CD14-positive monocyte (primary cell): ENCODE results near the gene ALKBH6. TPM values are rescaled to one million over a fixed set of nuclear protein-coding genes. Genes with fewer than 3 reads are reported as not detected.

Experiments used
- DNase-seq, 3 donors: peaks; one replicate each; pipeline ENCODE4 v3.0.0-alpha.2; 2011 to 2022
- H2AFZ ChIP-seq: 2 replicates; pipeline ENCODE4 v1.6.0; 2012; ENCODE audit warnings: mild to moderate bottlenecking, low read depth, low read length, inconsistent platforms; ENCODE audit not compliant: insufficient read depth, poor library complexity, severe bottlenecking
- H3K27ac ChIP-seq, 2 donors: 1 replicate in 1 of 2; 2 replicates in 1 of 2; pipeline ENCODE4 v1.5.1; 2012 to 2013; ENCODE audit warnings: low read length in 2 of 2, control low read depth in 1 of 2, inconsistent platforms in 1 of 2, low read depth in 1 of 2, mild to moderate bottlenecking in 1 of 2
- H3K27me3 ChIP-seq, 2 donors: one replicate each; pipeline versions ENCODE4 v1.6.0 to v1.6.1; 2011 to 2013; ENCODE audit warnings: low read length in 2 of 2; ENCODE audit not compliant: control insufficient read depth in 2 of 2, insufficient read depth in 2 of 2
- H3K36me3 ChIP-seq, 2 donors: replicated peaks in 1 of 2; 1 replicate in 1 of 2; 2 replicates in 1 of 2; pipeline versions ENCODE4 v1.5.1 to v1.6.1; 2012 to 2013; ENCODE audit warnings: low read length in 2 of 2, control low read depth in 1 of 2, inconsistent platforms in 1 of 2, mild to moderate bottlenecking in 1 of 2; ENCODE audit not compliant: insufficient read depth in 2 of 2, control insufficient read depth in 1 of 2
- H3K4me1 ChIP-seq, 2 donors: 1 replicate in 1 of 2; 2 replicates in 1 of 2; pipeline versions ENCODE4 v1.5.1 to v1.6.1; 2012 to 2013; ENCODE audit warnings: low read length in 2 of 2, control low read depth in 1 of 2, inconsistent platforms in 1 of 2, mild to moderate bottlenecking in 1 of 2, moderate library complexity in 1 of 2; ENCODE audit not compliant: insufficient read depth in 2 of 2, control insufficient read depth in 1 of 2
- H3K4me2 ChIP-seq: replicated peaks from 2 replicates; pipeline ENCODE3; 2012; ENCODE audit warnings: low read length, moderate library complexity, mild to moderate bottlenecking; ENCODE audit not compliant: poor library complexity, severe bottlenecking; ENCODE audit errors: extremely low read depth
- H3K4me3 ChIP-seq, 3 experiments: fragments of 200-600 bp in 1 of 3; sonication (generic) in 1 of 3; replicated peaks in 1 of 3; 1 replicate in 2 of 3; 2 replicates in 1 of 3; pipeline ENCODE4 v1.5.1; 2011 to 2013; ENCODE audit warnings: low read length in 3 of 3, mild to moderate bottlenecking in 3 of 3, control low read depth in 2 of 3, low read depth in 2 of 3, inconsistent platforms in 1 of 3, moderate library complexity in 1 of 3
- H3K79me2 ChIP-seq: 2 replicates; pipeline ENCODE4 v1.6.0; 2012; ENCODE audit warnings: mild to moderate bottlenecking, control low read depth, inconsistent platforms, low read length, moderate library complexity; ENCODE audit not compliant: insufficient read depth
- H3K9ac ChIP-seq: 2 replicates; pipeline ENCODE4 v1.6.0; 2017; ENCODE audit warnings: low read length, mild to moderate bottlenecking; ENCODE audit not compliant: insufficient read depth, poor library complexity, severe bottlenecking
- H3K9me3 ChIP-seq, 2 donors: replicated peaks in 1 of 2; 1 replicate in 1 of 2; 2 replicates in 1 of 2; pipeline versions ENCODE4 v1.5.1 to v1.6.1; 2012 to 2013; ENCODE audit warnings: low read length in 2 of 2, control low read depth in 1 of 2; ENCODE audit not compliant: control insufficient read depth in 1 of 2, insufficient read depth in 1 of 2
- H4K20me1 ChIP-seq: 2 replicates; pipeline ENCODE4 v1.6.0; 2012; ENCODE audit warnings: mild to moderate bottlenecking, low read length, control low read depth, moderate library complexity; ENCODE audit not compliant: insufficient read depth
- H3K27ac Mint-ChIP-seq, 7 donors: one replicate each; pipeline ENCODE4 v1.8.0; 2020; ENCODE audit warnings: mild to moderate bottlenecking in 7 of 7, mixed read lengths in 7 of 7, moderate library complexity in 6 of 7, inconsistent platforms in 2 of 7
- H3K27me3 Mint-ChIP-seq, 3 donors: one replicate each; pipeline ENCODE4 v1.8.0; 2021 to 2022; ENCODE audit warnings: low read depth in 3 of 3, mild to moderate bottlenecking in 3 of 3, mixed read lengths in 3 of 3, moderate library complexity in 3 of 3, inconsistent platforms in 1 of 3
- H3K36me3 Mint-ChIP-seq, 2 donors: one replicate each; pipeline ENCODE4 v1.8.0; 2020; ENCODE audit warnings: mixed read lengths in 2 of 2, inconsistent platforms in 1 of 2, mild to moderate bottlenecking in 1 of 2
- H3K4me1 Mint-ChIP-seq: one replicate; pipeline ENCODE4 v1.8.0; 2020; ENCODE audit warnings: mild to moderate bottlenecking, mixed read lengths
- H3K4me3 Mint-ChIP-seq, 2 donors: one replicate each; pipeline ENCODE4 v1.8.0; 2020; ENCODE audit warnings: mild to moderate bottlenecking in 2 of 2, mixed read lengths in 2 of 2, moderate library complexity in 1 of 2
- H3K9me3 Mint-ChIP-seq, 7 donors: one replicate each; pipeline ENCODE4 v1.8.0; 2020 to 2022; ENCODE audit warnings: mixed read lengths in 7 of 7, mild to moderate bottlenecking in 6 of 7, moderate library complexity in 6 of 7, inconsistent platforms in 2 of 7
- CTCF ChIP-seq: fragments of 200-600 bp; IDR thresholded peaks from one replicate; pipeline ENCODE4 v1.8.0; 2022; ENCODE audit warnings: antibody characterized with exemption, mild to moderate bottlenecking
- WGBS: methylation state at CpG from one replicate; pipeline ENCODE4 v1.1.5; 2013; ENCODE audit warnings: missing lambda C conversion rate; ENCODE audit not compliant: insufficient coverage; 5-methylcytosine and 5-hydroxymethylcytosine counted together
- intact Hi-C, 2 donors: fragments of 100-400 bp; cut with micrococcal nuclease; formaldehyde crosslinking; loops; one replicate each; pipeline versions ENCODE4 v1.15.0 to v1.15.1; 2023
- polyA plus RNA-seq, 3 donors: library from polyadenylated mRNA; depleted of rRNA in 1 of 3; unstranded in 2 of 3; stranded (reverse) in 1 of 3; fragments of 300-500 nt in 2 of 3; fragments of >200 nt in 1 of 3; fragmentation: Illumina TruSeq in 2 of 3; gene quantifications; 1 replicate in 2 of 3; 2 replicates in 1 of 3; pipeline ENCODE4 v1.2.3, GENCODE V29; 2012 to 2021

Gene ALKBH6
- polyA plus RNA-seq, 3 donors = 13.1 to 29.3 (median 16.1) TPM

DNA sequence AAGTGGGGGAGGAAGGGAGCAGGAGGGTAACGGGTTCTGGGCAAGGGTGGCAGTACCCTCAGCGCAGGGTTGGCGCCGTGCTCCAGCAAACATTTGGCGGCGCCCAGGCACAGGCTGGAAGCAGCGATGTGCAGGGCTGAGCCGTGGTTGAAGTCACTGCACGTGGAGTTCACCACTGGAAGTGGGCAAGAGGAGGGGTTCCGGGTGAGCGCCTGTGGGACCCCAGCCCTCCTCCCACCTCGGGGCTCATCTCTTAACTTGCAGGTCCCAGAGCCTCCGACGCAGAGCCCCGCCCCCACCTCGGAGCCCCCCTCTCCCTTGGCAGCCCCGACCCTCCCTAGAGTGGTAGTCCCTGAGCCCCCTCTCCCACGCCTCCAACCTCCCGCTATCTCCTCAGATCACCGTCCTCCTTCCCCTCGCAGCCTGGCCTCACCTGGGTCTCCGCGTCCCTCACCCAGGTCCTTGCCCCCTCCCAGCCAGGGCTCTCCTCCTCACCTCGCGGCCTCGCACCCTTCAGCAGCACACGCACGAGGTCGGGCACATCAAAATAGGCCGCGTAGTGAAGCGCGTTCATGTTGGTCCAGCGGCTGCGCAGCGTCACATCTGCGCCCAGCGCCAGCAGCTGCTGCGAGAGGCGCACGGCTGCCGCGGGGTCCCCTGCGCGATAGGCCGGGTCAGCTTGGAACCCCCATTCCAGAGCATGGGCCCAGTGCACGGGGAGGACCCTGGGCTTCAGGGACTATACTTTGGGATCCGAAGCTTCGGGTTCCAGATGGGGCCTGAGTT, 12.3 kb upstream of the ALKBH6 start:
- H3K4me3 ChIP-seq = no peak overlapping the region
- no peaks in the 10 kb centered on the region for H3K9me3 ChIP-seq
- no peak overlapping the region for H3K4me2 ChIP-seq
- WGBS = 96% methylated on average over 34 of the region's 49 CpGs
- H3K9ac ChIP-seq = no peak overlapping the region
- intact Hi-C loops = no loop called here
- no peaks in the 10 kb centered on the region for H3K27me3 ChIP-seq
- TF ChIP-seq CTCF = no peak
- Mint-ChIP-seq H3K4me1 (no peaks in the 10 kb centered on the region), H3K9me3 (peaks cover 0 to 2% (median 0%) of the 10 kb centered on the region in 7 donors), H3K27me3 (peaks cover 0 to 2% (median 0%) of the 10 kb centered on the region in 3 donors), H3K4me3 (no peak overlapping the region), H3K27ac (peak overlapping the region in 1 of 7 donors; percentile 60), H3K36me3 (peaks cover 13 to 14% of the 10 kb centered on the region in 2 donors)
- no peaks in the 10 kb centered on the region for H3K4me1 ChIP-seq
- no peaks in the 10 kb centered on the region for H3K79me2 ChIP-seq
- no peak overlapping the region for H3K27ac ChIP-seq
- H2AFZ ChIP-seq = no peak overlapping the region
- no peak for DNase-seq
- no peaks in the 10 kb centered on the region for H4K20me1 ChIP-seq
- peaks cover 0 to 11% of the 10 kb centered on the region in 2 donors for H3K36me3 ChIP-seq

DNA sequence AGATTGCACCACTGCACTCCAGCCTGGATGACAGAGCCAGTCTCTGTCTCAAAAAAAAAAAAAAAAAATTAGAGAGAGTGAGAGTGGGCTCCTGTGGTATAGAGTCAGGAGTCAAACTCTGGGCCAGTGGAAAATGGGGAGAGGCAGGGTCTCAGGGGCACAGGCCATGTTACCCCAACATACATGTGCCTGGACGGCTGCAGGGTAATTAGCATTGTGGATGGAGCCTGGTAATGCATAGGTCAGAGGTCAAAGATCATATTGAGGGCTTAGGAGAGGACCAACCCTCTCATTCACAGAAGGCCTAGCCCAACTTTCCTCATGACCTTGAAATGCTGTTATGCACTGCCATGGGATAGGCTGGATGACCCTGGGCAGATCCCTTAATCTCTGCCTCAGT, 11.5 kb upstream of the ALKBH6 start:
- Mint-ChIP-seq H3K27ac (peak overlapping the region in 1 of 7 donors; percentile 33), H3K27me3 (peaks cover 0 to 2% (median 0%) of the 10 kb centered on the region in 3 donors), H3K4me3 (no peak overlapping the region), H3K9me3 (peaks cover 0 to 2% (median 0%) of the 10 kb centered on the region in 7 donors), H3K4me1 (no peaks in the 10 kb centered on the region), H3K36me3 (peaks cover 13 to 14% of the 10 kb centered on the region in 2 donors)
- Histone ChIP-seq H3K36me3 (peaks cover 2 to 14% of the 10 kb centered on the region in 2 donors), H3K79me2 (no peaks in the 10 kb centered on the region), H3K9ac (no peak overlapping the region), H3K4me3 (no peak overlapping the region), H2AFZ (no peak overlapping the region), H3K27me3 (no peaks in the 10 kb centered on the region), H3K4me2 (no peak overlapping the region), H3K4me1 (no peaks in the 10 kb centered on the region), H3K27ac (no peak overlapping the region), H3K9me3 (no peaks in the 10 kb centered on the region), H4K20me1 (no peaks in the 10 kb centered on the region)
- no peak for DNase-seq
- intact Hi-C loops = no loop called here
- TF ChIP-seq CTCF = no peak
- WGBS = no CpG with 5 or more reads among the region's 1 CpG
